WTC11 (cell line): ENCODE data around the gene FRK. TPM values are rescaled to one million over a fixed set of nuclear protein-coding genes. Genes with fewer than 3 reads are reported as not detected.
"Not testable (repeated sequence)": the region's sequence is repeated elsewhere in the genome, so short reads cannot be mapped to it uniquely, and the experiment has no call there.

Source experiments
- ATAC-seq: fragments of 200-7000 bp; cut with Tn5 transposase; 2 replicates; pipeline ENCODE4 v1.10.0; 2021; ENCODE audit warnings: mild to moderate bottlenecking, moderate library complexity
- CTCF ChIA-PET: fragments of 300-600 bp; sonication (Branson Sonifier 250); formaldehyde crosslinking; loops from one replicate; lab custom pipeline; 2021; ENCODE audit warnings: antibody characterized with exemption; lab: Charles Lee
- POLR2A ChIA-PET: fragments of 350-600 bp; sonication (Branson Sonifier 250); formaldehyde crosslinking; loops from one replicate; lab custom pipeline; 2021; ENCODE audit warnings: antibody characterized with exemption; lab: Charles Lee
- DNase-seq: peaks from one replicate; pipeline ENCODE4 v3.0.0; 2021; ENCODE audit warnings: low spot score
- H3K27ac Mint-ChIP-seq: 2 replicates; pipeline ENCODE4 v1.8.0; 2021; ENCODE audit warnings: mixed read lengths
- H3K27me3 Mint-ChIP-seq: 2 replicates; pipeline ENCODE4 v1.8.0; 2021; ENCODE audit warnings: low read depth, mild to moderate bottlenecking, moderate library complexity, mixed read lengths
- H3K36me3 Mint-ChIP-seq: 2 replicates; pipeline ENCODE4 v1.8.0; 2021; ENCODE audit warnings: mixed read lengths
- H3K4me1 Mint-ChIP-seq: 2 replicates; pipeline ENCODE4 v1.8.0; 2022; ENCODE audit warnings: mixed read lengths
- H3K4me3 Mint-ChIP-seq: 2 replicates; pipeline ENCODE4 v1.8.0; 2021; ENCODE audit warnings: mild to moderate bottlenecking, moderate library complexity, mixed read lengths
- H3K9me3 Mint-ChIP-seq: 2 replicates; pipeline ENCODE4 v1.8.0; 2021; ENCODE audit warnings: mixed read lengths
- CBFB ChIP-seq: sonication (generic); formaldehyde crosslinking; IDR thresholded peaks from 2 replicates; pipeline ENCODE4 v1.8.1; 2022; ENCODE audit warnings: mild to moderate bottlenecking, low read depth, missing genetic modification reagents
- CREB1 ChIP-seq: sonication (generic); formaldehyde crosslinking; IDR thresholded peaks from 2 replicates; pipeline ENCODE4 v1.8.0; 2023; ENCODE audit warnings: mild to moderate bottlenecking, missing genetic modification reagents
- ELF4 ChIP-seq: sonication (generic); formaldehyde crosslinking; IDR thresholded peaks from 2 replicates; pipeline ENCODE4 v1.8.1; 2022; ENCODE audit warnings: low read depth, mild to moderate bottlenecking, moderate library complexity, missing genetic modification reagents
- GTF2I ChIP-seq: fragments of 250-450 bp; sonication (Bioruptor Pico); conservative IDR thresholded peaks from 2 replicates; pipeline ENCODE4 v1.4.0; 2021; ENCODE audit warnings: mild to moderate bottlenecking
- HMGA2 ChIP-seq: fragments of 250-450 bp; sonication (Bioruptor Pico); IDR thresholded peaks from 2 replicates; pipeline ENCODE4 v1.4.0; 2021; ENCODE audit warnings: mild to moderate bottlenecking, moderate library complexity
- JUN ChIP-seq: sonication (generic); formaldehyde crosslinking; IDR thresholded peaks from 2 replicates; pipeline ENCODE4 v1.8.0; 2023; ENCODE audit warnings: mild to moderate bottlenecking, missing genetic modification reagents
- NFYB ChIP-seq: sonication (generic); formaldehyde crosslinking; conservative IDR thresholded peaks from 2 replicates; pipeline ENCODE4 v1.8.0; 2022; ENCODE audit warnings: low read depth, missing genetic modification reagents
- NR2C2 ChIP-seq: sonication (generic); formaldehyde crosslinking; IDR thresholded peaks from 2 replicates; pipeline ENCODE4 v1.8.0; 2022; ENCODE audit warnings: mild to moderate bottlenecking, missing genetic modification reagents
- OVOL2 ChIP-seq: fragments of 250-450 bp; sonication (Bioruptor Pico); IDR thresholded peaks from 2 replicates; pipeline ENCODE4 v1.9.0; 2021; ENCODE audit warnings: mild to moderate bottlenecking, borderline replicate concordance
- SMAD3 ChIP-seq: sonication (generic); formaldehyde crosslinking; IDR thresholded peaks from 2 replicates; pipeline ENCODE4 v1.8.0; 2022; ENCODE audit warnings: missing genetic modification reagents, mild to moderate bottlenecking, borderline replicate concordance
- SOX15 ChIP-seq: fragments of 250-450 bp; sonication (Bioruptor Pico); IDR thresholded peaks from 2 replicates; pipeline ENCODE4 v1.9.0; 2021; ENCODE audit warnings: mild to moderate bottlenecking
- TP53 ChIP-seq: sonication (generic); formaldehyde crosslinking; IDR thresholded peaks from 2 replicates; pipeline ENCODE4 v1.8.1; 2023; ENCODE audit warnings: mild to moderate bottlenecking, missing genetic modification reagents
- ZNF263 ChIP-seq: sonication (generic); formaldehyde crosslinking; IDR thresholded peaks from 2 replicates; pipeline ENCODE4 v1.8.1; 2022; ENCODE audit warnings: low read depth, mild to moderate bottlenecking, moderate library complexity, missing genetic modification reagents
- ZNF416 ChIP-seq: fragments of 250-450 bp; sonication (Bioruptor Pico); IDR thresholded peaks from 2 replicates; pipeline ENCODE4 v1.9.0; 2021; ENCODE audit warnings: mild to moderate bottlenecking, inconsistent platforms
- ZNF671 ChIP-seq: fragments of 250-450 bp; sonication (Bioruptor Pico); IDR thresholded peaks from 2 replicates; pipeline ENCODE4 v1.8.0; 2021; ENCODE audit warnings: mild to moderate bottlenecking
- total RNA-seq: library from RNA; stranded (reverse); gene quantifications from 3 replicates; pipeline ENCODE4 v1.2.3, GENCODE V29; 2021
- TF ChIP-seq, protein P1 (sequence below): sonication (generic); formaldehyde crosslinking; IDR thresholded peaks from 2 replicates; pipeline ENCODE4 v1.8.1; 2023; ENCODE audit warnings: mild to moderate bottlenecking, missing genetic modification reagents
- TF ChIP-seq, protein P2 (sequence below): sonication (generic); formaldehyde crosslinking; IDR thresholded peaks from 2 replicates; pipeline ENCODE4 v1.8.0; 2022; ENCODE audit warnings: mild to moderate bottlenecking, missing genetic modification reagents
- TF ChIP-seq, protein P3 (sequence below): fragments of 250-450 bp; sonication (Bioruptor Pico); IDR thresholded peaks from 2 replicates; pipeline ENCODE4 v1.9.0; 2021; ENCODE audit warnings: mild to moderate bottlenecking
- TF ChIP-seq, protein P4 (sequence below): sonication (generic); formaldehyde crosslinking; conservative IDR thresholded peaks from 2 replicates; pipeline ENCODE4 v1.8.1; 2023; ENCODE audit warnings: mild to moderate bottlenecking, low read depth, missing genetic modification reagents, moderate library complexity
- TF ChIP-seq, protein P5 (sequence below): sonication (generic); formaldehyde crosslinking; IDR thresholded peaks from 2 replicates; pipeline ENCODE4 v1.8.0; 2023; ENCODE audit warnings: mild to moderate bottlenecking, missing genetic modification reagents
- TF ChIP-seq, protein P6 (sequence below): sonication (generic); formaldehyde crosslinking; IDR thresholded peaks from 2 replicates; pipeline ENCODE4 v1.8.1; 2022; ENCODE audit warnings: missing genetic modification reagents, borderline replicate concordance

Gene FRK
- total RNA-seq, 1 experiment from 2014 or later: 0.13 TPM

DNA sequence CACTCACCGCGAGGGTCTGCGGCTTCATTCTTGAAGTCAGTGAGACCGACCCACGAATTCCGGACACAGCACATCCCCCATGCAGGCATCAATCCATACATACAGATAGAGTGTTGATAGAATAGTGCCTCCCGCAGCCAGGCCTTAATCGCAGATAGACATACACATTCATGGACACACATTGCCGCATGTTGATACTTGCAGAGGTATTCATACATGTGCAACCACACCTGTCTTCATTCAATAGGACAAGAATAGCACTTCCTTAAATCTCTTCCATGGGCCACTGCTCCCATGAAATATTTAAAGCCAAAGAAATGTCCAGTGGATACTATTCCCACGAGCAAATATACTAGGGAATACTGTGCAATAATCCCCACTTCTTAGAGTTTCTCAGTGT is 170.5 kb downstream of the FRK start (continued):
- TF ChIP-seq, protein P1, sequence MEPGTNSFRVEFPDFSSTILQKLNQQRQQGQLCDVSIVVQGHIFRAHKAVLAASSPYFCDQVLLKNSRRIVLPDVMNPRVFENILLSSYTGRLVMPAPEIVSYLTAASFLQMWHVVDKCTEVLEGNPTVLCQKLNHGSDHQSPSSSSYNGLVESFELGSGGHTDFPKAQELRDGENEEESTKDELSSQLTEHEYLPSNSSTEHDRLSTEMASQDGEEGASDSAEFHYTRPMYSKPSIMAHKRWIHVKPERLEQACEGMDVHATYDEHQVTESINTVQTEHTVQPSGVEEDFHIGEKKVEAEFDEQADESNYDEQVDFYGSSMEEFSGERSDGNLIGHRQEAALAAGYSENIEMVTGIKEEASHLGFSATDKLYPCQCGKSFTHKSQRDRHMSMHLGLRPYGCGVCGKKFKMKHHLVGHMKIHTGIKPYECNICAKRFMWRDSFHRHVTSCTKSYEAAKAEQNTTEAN (CRISPR knock-in tag): no peak
- no peak for TF ChIP-seq HMGA2 (CRISPR knock-in tag)
- TF ChIP-seq, protein P2, sequence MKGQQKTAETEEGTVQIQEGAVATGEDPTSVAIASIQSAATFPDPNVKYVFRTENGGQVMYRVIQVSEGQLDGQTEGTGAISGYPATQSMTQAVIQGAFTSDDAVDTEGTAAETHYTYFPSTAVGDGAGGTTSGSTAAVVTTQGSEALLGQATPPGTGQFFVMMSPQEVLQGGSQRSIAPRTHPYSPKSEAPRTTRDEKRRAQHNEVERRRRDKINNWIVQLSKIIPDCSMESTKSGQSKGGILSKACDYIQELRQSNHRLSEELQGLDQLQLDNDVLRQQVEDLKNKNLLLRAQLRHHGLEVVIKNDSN: no peak
- TF ChIP-seq CREB1 (CRISPR knock-in tag): no peak
- TF ChIP-seq, protein P3, sequence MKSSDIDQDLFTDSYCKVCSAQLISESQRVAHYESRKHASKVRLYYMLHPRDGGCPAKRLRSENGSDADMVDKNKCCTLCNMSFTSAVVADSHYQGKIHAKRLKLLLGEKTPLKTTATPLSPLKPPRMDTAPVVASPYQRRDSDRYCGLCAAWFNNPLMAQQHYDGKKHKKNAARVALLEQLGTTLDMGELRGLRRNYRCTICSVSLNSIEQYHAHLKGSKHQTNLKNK: no peak
- TF ChIP-seq CBFB (CRISPR knock-in tag): no peak
- no peak for TF ChIP-seq SOX15
- no peak for TF ChIP-seq ELF4 (CRISPR knock-in tag)
- TF ChIP-seq, protein P4, sequence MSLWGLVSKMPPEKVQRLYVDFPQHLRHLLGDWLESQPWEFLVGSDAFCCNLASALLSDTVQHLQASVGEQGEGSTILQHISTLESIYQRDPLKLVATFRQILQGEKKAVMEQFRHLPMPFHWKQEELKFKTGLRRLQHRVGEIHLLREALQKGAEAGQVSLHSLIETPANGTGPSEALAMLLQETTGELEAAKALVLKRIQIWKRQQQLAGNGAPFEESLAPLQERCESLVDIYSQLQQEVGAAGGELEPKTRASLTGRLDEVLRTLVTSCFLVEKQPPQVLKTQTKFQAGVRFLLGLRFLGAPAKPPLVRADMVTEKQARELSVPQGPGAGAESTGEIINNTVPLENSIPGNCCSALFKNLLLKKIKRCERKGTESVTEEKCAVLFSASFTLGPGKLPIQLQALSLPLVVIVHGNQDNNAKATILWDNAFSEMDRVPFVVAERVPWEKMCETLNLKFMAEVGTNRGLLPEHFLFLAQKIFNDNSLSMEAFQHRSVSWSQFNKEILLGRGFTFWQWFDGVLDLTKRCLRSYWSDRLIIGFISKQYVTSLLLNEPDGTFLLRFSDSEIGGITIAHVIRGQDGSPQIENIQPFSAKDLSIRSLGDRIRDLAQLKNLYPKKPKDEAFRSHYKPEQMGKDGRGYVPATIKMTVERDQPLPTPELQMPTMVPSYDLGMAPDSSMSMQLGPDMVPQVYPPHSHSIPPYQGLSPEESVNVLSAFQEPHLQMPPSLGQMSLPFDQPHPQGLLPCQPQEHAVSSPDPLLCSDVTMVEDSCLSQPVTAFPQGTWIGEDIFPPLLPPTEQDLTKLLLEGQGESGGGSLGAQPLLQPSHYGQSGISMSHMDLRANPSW (CRISPR knock-in tag): no peak
- no peak for TF ChIP-seq OVOL2 (CRISPR knock-in tag)
- TF ChIP-seq, protein P5, sequence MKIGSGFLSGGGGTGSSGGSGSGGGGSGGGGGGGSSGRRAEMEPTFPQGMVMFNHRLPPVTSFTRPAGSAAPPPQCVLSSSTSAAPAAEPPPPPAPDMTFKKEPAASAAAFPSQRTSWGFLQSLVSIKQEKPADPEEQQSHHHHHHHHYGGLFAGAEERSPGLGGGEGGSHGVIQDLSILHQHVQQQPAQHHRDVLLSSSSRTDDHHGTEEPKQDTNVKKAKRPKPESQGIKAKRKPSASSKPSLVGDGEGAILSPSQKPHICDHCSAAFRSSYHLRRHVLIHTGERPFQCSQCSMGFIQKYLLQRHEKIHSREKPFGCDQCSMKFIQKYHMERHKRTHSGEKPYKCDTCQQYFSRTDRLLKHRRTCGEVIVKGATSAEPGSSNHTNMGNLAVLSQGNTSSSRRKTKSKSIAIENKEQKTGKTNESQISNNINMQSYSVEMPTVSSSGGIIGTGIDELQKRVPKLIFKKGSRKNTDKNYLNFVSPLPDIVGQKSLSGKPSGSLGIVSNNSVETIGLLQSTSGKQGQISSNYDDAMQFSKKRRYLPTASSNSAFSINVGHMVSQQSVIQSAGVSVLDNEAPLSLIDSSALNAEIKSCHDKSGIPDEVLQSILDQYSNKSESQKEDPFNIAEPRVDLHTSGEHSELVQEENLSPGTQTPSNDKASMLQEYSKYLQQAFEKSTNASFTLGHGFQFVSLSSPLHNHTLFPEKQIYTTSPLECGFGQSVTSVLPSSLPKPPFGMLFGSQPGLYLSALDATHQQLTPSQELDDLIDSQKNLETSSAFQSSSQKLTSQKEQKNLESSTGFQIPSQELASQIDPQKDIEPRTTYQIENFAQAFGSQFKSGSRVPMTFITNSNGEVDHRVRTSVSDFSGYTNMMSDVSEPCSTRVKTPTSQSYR (CRISPR knock-in tag): no peak
- no peak for TF ChIP-seq ZNF416 (CRISPR knock-in tag)
- no peak for TF ChIP-seq TP53 (CRISPR knock-in tag)

DNA sequence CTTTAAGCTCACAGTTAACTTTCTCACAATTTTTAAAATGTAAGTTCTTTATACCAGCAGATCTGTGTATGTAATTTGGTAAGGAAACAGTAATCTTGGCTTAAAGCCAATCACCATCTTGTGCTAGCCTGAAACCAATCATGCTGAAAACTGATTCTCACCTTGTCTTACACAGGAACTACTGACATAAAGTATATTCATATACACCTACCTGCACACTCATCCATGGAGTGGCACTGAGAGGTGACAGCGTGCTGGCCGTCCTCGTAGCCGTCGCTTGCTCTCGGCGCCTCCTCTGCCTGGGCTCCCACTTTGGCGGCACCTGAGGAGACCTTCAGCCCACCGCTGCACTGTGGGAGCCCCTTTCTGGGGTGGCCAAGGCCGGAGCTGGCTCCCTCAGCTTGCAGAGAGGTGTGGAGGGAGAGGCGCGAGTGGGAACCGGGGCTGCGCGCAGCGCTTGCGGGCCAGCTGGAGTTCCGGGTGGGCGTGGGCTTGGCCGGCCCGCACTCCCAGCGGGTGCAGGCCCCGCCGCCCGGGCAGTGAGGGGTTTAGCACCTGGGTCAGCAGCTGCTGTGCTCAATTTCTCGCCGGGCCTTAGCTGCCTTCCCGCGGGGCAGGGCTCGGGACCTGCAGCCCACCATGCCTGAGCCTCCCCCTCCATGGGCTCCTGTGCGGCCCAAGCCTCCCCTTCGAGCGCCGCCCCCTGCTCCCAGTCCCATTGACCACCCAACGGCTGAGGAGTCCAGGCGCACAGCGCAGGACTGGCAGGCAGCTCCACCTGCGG is 171.8 kb downstream of the FRK start:
- ATAC-seq, DNase-seq, H3K9me3 Mint-ChIP-seq, H3K27me3 Mint-ChIP-seq, H3K36me3 Mint-ChIP-seq, H3K4me1 Mint-ChIP-seq, POLR2A ChIA-PET, H3K27ac Mint-ChIP-seq, H3K4me3 Mint-ChIP-seq: not testable (repeated sequence)
- CTCF ChIA-PET: interaction anchor here (1.0 kb wide), 1 partner anchor 8 kb away, joined by 3 read pairs; no protein-coding TSS in a partner anchor

DNA sequence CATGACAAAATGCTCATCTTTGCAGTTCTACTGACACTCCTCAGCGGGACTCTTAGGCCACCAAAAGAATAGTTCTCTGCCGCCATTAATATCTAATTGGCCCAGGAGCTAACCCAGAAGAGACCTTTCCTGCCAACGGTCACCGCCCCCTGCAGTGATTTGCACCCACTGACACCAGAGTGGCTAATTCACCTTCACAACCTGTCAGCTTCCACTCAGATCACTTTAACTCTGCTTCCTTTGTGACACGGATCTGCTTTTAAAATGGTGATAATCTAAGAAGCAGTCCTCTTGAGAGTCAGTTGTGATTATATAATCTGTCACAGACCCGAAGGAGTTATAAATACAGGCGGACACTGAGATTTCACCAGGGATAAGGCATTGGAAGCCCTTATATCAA is 172.8 kb downstream of the FRK start:
- ChIA-PET CTCF (interaction anchor here (1.0 kb wide), 1 partner anchor 9 kb away, joined by 3 read pairs; no protein-coding TSS in a partner anchor), POLR2A (no interaction called here)
- H3K4me1 Mint-ChIP-seq: no peaks in the 10 kb centered on the region
- H3K9me3 Mint-ChIP-seq: peaks cover 6% of the 10 kb centered on the region
- no peaks in the 10 kb centered on the region for H3K27me3 Mint-ChIP-seq
- no peak overlapping the region for H3K27ac Mint-ChIP-seq
- no peaks in the 10 kb centered on the region for H3K36me3 Mint-ChIP-seq
- DNase-seq (no peak), ATAC-seq (no peak)
- H3K4me3 Mint-ChIP-seq: no peak overlapping the region
- TF ChIP-seq SOX15: no peak
- TF ChIP-seq ZNF263 (CRISPR knock-in tag): no peak
- no peak for TF ChIP-seq NFYB (CRISPR knock-in tag)
- TF ChIP-seq, protein P6, sequence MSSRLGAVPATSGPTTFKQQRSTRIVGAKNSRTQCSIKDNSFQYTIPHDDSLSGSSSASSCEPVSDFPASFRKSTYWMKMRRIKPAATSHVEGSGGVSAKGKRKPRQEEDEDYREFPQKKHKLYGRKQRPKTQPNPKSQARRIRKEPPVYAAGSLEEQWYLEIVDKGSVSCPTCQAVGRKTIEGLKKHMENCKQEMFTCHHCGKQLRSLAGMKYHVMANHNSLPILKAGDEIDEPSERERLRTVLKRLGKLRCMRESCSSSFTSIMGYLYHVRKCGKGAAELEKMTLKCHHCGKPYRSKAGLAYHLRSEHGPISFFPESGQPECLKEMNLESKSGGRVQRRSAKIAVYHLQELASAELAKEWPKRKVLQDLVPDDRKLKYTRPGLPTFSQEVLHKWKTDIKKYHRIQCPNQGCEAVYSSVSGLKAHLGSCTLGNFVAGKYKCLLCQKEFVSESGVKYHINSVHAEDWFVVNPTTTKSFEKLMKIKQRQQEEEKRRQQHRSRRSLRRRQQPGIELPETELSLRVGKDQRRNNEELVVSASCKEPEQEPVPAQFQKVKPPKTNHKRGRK: no peak
- no peak for TF ChIP-seq SMAD3 (CRISPR knock-in tag)
- TF ChIP-seq NR2C2: no peak
- no peak for TF ChIP-seq GTF2I
- TF ChIP-seq ZNF671 (CRISPR knock-in tag): no peak
- TF ChIP-seq JUN (CRISPR knock-in tag): no peak
